ENCODE data around the gene PPIF.

Gene PPIF

DNA sequence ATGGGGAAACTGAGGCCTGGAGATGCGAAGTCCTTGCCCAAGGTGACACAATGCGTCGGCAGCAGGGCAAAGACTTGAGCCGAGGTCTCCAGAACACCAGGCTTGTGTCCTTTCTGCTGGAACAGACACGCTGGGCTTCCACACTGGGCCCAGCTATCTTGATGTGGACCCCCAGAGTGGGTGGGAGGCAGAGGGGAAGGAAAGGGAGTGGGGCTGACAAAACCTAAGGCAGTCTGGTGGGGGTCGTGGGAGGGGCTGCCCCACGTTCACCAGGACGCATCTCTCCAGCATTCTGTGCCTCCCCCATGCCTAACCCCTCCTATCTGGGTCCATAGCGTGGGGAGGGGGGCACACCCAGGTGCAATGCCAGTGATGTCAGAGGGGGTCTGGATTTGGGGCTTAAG, 38.1 kb downstream of the PPIF start:
- in situ Hi-C loops (cut with MboI; ENCODE audit: low sequenced_read_pairs): no loop called here

DNA sequence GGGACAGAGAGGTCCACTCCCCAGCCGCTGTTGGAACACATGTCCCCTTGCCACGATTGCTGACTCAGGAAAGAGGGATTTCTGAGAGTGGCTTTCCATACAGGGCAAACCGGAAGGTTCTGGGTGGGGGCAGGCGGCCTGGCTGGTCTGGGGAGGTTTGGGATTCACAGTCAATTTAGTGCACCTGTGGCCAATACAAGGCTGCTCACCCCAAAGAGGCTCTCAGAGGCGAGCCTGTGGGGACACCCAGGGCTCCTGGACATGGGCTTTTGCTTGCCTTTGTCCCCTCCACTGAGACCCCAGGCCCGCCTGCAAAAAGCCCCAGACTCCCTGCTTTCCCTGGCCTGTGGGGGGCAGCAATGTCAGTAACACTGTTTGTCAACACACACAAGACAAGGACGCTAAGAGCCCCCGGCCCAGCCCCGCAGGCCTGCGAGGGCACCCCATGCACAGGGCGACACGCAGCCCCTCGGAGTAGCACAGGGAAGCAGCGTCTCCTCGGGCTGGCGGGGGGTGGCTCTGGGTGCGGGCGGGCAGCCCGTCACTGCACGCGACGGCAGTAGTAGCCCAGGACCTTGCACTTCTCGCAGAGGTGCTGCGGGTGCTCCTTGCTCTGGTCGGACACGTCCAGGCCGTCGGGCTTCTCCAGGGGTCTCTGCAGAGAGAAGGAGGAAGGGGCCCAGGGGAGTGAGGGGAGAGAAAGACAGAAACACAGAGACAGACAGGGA, 38.7 kb downstream of the PPIF start:
- in situ Hi-C loops (cut with MboI; ENCODE audit: low sequenced_read_pairs): no loop called here

DNA sequence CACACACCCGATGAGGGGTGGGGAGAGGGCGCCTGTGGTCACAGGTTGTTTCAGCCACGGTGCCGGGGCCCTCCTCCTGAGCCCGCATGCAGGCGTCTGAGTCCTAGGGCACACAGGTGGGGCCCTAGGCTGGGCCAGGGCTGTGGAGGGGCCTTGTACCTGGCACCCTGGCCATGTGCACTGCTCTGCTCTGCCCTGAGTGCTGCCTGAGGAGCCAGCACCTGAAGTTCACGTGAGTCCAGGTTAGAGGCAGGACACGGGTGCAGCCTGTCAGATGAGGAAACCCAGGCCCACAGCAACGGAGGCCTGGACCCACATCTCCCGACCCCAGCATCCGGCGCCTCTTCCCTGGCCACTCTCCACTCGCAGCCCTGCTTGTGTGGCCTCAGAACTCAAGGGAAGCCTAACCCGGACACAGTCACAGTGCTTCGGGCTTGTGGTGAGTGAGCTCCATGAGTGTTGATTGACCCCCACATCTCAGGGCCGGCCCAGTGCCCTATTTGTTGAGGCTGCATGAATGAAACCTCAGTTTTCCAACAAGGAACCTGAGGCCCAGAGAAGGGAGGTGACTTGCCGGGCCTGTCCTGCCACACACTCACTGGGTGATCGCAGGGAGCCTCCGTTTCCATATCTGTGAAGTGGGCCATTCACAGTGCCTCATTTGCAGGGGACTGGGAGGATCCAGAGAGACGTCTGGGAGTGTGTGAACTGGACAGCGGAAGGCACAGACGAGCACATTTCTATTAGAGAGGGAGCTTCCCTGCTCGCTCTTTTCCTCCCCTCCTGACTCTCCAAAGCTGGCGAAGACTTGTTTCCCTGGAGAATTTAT, 39.6 kb downstream of the PPIF start:
- in situ Hi-C loops (cut with MboI; ENCODE audit: low sequenced_read_pairs): no loop called here

DNA sequence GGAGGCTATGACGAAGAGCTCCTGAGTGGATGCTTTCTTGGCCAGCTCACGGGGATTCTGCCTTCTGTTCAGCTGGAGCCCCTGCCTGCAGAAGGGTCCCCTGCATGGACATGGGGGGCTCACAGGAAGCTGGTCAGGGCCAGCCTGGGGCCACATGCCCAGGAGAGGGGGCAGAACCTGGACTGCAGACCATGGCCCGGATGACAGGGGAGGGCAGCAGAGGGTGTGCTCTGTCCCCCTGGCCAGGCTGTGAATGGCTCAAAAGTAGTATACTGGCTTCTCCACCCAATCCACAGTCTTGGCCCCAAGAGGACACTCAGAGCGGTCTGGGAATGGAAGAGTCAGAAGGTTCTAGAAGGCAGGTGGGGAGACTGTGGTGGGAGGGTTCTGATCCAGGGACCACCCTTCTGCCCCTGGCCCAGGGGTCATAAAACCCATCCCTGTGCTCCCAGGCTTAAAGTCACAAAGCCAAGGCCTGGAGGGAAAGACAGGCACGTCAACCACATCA, 40.3 kb downstream of the PPIF start:
- in situ Hi-C loops (cut with MboI; ENCODE audit: low sequenced_read_pairs): no loop called here

DNA sequence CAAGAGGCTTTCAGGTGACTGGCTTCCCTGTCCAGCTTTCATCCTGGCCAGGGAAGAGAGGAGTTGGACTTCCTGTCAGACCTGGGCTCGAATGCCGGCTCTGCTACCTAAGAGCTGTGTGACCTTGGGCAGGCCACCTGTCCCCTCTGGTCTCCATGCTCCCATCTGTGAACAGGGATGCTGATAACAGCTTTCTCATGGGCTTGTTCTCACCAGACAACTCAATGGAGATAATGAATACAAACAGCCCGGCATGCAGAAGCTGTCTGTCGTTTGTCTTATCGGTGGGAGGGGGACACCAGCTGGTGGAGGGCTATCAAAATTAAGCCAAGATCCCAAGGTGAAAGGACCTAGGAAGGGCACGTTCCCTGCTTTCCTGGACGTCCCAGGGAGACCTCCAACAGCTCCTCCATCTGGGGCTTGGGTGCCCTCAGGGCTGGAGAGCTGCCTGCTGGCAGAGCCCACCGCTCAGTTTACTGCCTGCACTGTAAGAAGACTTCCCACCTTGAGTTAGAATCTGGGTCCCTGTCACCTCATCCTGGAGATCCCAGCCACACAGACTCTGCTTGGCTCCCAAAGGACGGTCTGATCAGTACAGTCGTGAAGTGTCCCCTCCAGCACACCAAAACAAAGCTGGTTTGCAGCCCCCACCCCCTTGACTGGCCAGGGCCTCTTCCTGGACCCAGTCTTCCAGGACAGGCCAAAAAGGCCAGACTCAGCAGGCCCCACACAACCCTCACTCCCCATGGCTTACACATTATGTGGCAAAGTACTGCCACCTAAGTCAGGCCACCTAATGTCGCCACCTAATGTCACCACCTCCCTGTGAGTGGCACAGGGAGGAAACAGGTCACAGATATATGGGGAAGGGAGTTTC, 40.9 kb downstream of the PPIF start:
- in situ Hi-C loops (cut with MboI; ENCODE audit: low sequenced_read_pairs): no loop called here

DNA sequence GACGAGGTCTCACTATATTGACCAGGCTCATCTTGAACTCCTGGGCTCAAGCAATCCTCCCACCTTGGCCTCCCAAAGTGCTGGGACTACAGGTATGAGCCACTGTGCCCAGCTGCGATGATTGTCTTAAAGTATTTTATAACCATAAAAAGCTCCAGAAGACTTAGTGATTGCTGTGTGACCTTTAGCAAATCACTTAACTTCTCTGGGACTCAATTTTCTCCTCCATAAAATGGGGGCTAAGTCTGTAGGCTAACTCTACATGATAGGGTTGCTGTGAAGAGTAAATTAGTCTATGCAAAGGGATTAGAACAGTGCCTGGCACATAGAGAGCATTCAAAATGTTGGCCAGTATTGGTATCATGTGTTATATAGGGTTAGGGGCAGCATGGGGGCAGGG, 42.8 kb downstream of the PPIF start:
- in situ Hi-C loops (cut with MboI; ENCODE audit: low sequenced_read_pairs): loop anchor here (10.0 kb wide), 1 partner anchor 95 kb away; no protein-coding TSS in a partner anchor

DNA sequence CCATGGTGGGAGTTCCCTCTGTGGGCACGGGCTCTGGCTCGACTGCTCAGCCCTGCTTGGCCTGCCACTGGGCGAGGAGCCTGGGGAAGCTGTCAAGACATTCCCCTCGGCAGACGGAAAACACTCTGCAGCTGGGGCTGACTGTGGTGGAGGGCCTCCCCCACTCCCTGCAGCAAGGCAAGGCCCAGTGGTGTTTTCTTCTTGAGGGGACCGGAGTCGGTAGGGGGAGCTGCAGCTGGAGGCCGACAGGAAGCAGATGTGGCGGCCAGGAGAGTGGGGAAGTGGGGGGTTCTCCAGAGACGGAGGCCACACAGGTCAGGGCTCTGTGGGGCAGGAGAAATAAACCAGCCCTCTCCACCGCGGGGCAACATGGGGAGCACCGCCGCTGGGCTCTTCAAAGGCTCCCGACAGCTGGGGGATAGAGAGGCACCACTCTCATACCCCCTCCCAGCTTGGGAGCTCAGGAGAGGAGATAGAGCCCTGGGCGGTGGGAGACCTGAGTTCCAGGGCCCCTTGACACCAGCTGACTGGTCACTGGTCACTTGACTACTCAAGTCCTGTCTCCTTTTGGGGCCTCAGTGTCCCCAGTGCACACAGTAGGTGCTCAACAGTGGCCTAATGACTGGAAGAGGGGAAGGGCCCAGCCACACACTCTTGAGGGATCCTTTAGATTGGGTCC, 43.4 kb downstream of the PPIF start:
- in situ Hi-C loops (cut with MboI; ENCODE audit: low sequenced_read_pairs): loop anchor here (10.0 kb wide), 1 partner anchor 94 kb away; no protein-coding TSS in a partner anchor

DNA sequence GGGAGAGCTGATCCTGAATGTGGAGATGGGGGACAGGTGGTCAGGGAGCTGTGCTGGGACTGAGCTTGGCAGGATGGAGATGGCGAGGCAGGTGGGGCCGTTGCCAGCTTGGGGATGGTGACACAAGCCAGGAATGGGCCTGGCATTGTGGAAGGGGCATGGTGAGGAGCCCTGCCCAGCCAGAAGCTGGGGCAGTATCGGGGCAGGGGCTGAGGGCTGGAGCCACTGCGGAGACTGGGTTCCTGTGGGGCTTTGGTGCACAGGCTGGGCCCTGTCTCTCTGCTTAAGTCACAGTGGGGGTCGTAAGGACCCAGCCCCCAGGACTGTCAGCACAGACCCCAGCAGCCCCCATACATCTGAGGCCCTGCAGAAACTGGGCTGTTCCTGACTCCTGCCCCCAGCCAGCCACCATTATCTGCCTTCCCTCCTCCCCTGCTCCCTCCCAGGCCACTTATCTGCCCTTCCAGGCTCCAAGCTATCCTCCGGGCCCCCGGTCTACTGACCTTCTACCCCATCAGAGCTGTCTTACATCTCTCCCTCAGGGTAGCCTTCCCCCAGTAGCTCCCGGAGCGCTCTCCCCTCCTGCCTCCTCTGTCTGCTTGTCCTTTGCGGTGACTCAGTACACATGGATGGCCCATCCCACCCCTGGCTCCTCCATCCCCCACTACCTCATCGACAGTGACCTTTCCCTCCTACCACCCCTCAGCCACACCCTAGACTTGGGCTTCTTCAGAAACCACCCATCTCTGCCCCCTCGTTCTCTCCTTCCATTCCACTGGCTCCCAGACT, 44.2 kb downstream of the PPIF start:
- in situ Hi-C loops (cut with MboI; ENCODE audit: low sequenced_read_pairs): loop anchor here (10.0 kb wide), 1 partner anchor 93 kb away; no protein-coding TSS in a partner anchor

DNA sequence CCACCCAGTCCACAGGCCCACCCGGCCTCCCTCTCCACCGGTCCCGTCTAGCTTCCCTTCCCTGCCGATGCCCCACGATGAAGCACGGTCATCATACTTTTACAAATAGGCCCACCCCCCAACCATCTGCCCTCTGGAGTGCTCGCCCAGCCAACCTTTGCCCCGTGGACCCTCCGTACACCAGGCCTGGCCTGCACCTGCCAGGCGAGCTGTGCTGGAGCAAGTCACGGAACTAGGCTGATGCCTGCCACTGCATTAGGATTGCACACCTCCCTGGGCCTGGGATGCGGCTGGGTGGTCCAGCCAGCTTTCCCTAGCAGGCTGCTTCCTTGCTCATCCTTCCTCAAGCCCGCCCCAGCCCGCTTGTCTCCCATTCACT, 44.7 kb downstream of the PPIF start:
- in situ Hi-C loops (cut with MboI; ENCODE audit: low sequenced_read_pairs): loop anchor here (10.0 kb wide), 1 partner anchor 93 kb away; no protein-coding TSS in a partner anchor

DNA sequence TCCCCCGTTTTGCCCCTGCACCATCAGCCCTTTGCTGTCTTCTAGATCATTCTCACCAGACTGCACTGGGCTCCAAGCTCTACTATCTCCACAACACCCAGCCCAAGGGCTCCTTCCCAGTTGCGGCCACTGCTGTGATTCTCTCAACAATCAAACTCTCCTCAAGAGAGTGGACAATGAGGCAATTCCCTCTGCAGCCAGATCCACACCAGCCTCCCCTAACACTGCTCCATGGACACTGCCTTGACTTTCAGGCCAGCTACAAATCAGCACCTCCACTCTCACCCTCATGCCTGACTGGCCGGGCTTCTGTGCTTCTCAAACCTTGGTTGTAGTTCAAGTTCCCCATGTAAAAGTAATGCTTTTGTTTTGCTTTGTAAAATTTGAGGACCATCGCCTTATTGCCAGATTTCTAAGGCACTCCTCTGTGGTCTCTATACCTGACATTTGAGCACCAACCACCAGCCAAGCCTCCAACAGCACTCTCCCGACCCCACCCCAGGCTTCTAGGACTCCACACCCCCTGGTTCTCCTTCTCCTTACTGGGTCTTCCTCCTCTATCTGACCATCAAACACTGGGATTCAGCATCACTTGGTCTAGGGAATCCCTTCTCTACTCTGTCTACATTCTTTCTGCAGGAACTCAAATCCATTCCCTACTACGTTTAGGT, 45.4 kb downstream of the PPIF start:
- in situ Hi-C loops (cut with MboI; ENCODE audit: low sequenced_read_pairs): loop anchor here (10.0 kb wide), 1 partner anchor 92 kb away; no protein-coding TSS in a partner anchor

DNA sequence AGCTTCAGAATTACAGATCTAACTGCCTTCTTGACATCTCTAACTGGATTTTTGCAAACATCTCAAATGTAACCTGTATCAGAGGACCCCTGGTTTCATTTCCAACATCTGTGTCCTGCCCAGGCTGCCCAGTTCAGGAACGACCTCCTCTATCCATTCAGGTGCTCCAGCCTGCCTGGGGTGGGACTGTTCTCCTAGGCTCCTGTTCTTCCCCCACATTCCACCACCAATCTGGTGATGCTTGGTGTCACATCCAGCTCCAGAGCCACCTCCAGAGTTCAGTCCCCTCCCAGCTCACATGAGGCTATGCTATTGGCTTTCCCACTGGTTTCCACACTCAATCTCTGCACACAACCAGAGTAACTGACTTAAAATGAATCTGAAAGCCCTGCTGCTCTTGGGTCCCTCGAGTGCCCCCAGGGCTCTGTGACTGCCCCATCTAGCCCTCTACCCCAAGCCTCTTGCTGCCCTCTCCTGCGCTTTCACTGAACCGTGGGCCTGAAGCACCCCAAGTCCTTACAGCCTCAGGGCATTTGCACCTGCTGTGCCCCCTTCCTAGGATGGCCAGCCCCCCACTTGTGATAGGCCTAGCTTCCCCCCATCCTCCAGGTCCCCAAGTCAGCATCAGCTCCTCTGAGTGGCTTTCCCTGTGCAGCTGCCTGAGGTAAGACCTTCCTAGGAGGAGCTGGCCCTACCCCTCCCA, 46.1 kb downstream of the PPIF start:
- in situ Hi-C loops (cut with MboI; ENCODE audit: low sequenced_read_pairs): loop anchor here (10.0 kb wide), 1 partner anchor 91 kb away; no protein-coding TSS in a partner anchor

DNA sequence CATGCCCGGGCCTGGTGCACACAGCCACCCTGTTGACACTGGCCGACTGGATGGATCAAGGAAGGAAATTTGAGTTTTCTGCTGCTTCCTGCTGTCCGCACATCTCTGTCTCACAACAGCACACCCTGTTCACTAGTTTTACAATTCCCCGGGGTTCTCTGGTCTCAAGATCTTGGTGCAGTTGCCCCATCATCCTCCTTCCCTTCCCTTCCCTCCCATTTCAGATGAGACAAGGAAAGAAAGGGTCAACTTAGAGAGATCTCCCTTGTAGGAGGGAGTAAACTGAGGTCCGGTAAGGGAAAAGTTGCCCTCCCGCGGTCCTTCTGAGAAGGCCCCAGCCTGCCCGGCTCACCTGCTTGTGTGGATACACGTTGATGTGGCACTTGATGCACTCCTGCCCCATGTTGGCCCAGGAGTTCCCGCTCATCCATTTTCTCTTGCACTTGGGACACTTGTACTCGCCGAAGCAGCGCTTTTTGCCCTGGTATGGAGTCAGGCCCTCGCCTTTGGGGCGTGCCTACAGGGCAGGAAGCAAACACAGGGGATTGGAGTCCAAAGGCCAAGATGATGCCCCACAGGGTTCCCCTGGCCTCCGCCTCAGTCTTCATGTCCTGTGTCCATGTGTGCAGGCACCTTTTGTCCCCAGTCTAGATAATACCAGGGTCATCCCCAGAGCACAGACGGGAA, 46.8 kb downstream of the PPIF start:
- in situ Hi-C loops (cut with MboI; ENCODE audit: low sequenced_read_pairs): loop anchor here (10.0 kb wide), 1 partner anchor 91 kb away; no protein-coding TSS in a partner anchor

DNA sequence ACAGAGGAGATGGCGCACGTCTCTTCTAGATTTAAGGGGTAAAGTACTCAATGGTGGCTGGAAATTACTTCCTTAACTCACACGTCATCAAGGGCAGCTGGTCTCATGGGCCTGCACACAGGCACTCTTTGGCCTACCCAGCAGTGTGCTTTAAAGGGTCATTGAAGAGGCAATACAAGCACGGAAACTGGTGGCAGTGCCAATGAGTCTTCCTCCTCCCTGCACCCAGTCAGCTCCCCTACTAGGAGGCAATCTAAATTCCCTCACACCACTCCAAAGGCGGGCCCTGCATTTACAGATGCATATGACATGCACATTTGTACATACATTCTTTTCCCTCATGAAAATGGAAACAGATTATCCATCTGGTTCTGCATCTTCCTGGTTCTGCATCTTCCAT, 47.4 kb downstream of the PPIF start:
- in situ Hi-C loops (cut with MboI; ENCODE audit: low sequenced_read_pairs): loop anchor here (10.0 kb wide), 1 partner anchor 90 kb away; no protein-coding TSS in a partner anchor

DNA sequence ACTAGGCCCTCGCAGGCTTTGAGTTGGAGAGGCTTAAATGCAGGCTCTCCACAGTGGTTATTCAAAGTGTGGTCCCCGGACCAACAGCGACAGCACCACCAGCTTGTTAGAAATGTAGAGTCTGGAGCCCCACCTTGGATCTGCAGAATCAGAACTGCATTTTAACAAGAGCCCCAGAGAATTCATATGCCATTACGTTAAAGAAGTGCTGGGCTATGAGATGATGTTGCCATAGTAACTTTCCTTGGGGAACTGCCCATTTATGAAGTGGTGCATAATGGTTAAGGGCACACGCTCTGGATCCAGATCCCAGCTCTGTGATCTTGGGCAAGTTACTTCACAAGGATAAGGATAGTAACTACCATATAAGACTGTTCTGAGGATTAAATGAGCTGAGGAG, 49.3 kb downstream of the PPIF start:
- in situ Hi-C loops (cut with MboI; ENCODE audit: low sequenced_read_pairs): loop anchor here (10.0 kb wide), 1 partner anchor 88 kb away; no protein-coding TSS in a partner anchor

DNA sequence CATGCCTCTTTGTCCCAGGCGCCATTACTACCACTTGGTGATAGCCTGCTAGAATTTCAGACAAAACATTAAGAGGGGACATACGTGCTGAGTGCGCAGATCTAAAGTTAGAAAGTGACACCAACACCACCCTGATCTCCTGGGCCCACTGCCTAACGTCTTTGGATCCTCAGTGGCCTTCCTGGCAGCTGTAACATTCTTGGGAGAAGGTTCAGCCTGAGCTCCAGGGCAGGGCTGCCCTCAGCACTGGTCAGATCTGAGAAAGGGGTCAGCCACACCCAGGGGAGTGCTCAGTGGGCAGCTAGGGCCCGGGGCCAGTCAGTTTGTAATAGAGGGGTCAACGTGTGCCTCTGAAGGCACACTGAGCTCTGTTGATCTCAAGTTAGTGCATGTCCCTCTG, 49.8 kb downstream of the PPIF start:
- in situ Hi-C loops (cut with MboI; ENCODE audit: low sequenced_read_pairs): loop anchor here (10.0 kb wide), 1 partner anchor 88 kb away; no protein-coding TSS in a partner anchor

DNA sequence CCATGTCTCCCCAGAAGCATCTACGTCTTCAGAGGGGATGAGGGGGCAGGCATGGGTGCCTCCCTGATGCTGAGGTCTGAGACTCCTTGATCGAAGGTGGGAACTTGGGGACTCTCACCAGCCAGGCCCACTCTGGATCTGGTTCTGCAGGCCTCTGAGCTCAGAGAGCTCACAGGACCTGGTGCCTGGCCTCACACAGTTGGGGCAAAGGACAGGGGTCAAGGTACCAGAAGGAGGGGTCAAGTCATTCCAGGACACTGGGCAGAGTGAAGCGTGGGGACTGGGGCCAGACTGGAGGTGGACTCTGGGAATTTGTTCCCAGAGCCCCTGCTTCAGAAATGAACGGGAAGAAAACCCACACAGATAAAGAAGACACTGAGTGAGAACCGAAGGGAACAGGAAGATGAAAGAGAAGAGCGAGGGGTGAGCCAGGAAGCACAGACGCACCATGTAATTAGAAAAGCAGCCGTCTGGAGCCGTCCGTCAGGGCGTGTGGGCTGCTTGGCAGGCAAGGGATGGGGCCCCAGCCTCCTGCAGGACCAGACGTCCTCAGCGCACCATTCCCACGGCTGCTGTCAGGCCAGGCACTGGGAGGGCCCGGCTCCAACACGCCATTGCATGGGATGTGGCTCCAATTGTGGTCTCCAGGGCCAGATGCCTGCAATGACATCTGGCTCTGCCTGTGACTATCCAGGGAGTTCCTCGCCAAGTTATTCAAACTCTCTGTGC, 50.5 kb downstream of the PPIF start:
- in situ Hi-C loops (cut with MboI; ENCODE audit: low sequenced_read_pairs): loop anchor here (10.0 kb wide), 1 partner anchor 87 kb away; no protein-coding TSS in a partner anchor

DNA sequence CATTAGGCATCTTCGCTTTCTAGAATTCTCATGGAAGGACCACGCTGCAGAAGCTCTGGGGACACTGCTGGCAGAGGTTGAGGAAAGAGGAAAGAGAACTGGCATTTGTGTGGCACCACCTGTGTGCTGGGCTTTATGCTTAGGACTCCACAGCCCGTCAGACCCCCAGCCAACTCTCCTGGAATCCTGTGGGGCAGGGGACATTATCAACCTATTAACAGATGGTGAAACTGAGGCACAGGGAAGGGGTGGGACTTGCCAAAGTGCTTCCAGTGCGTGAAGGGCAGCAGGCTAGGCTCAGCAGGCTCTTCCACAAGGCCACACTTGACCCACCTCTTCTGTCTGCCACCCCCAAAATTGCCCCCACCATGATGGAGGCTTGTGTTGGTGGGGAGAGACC, 51.4 kb downstream of the PPIF start:
- in situ Hi-C loops (cut with MboI; ENCODE audit: low sequenced_read_pairs): loop anchor here (10.0 kb wide), 1 partner anchor 86 kb away; no protein-coding TSS in a partner anchor
